Smooth muscle cell (in vitro differentiated cells): Measurements from ENCODE around the gene ZNF827. TPM values are rescaled to one million over a fixed set of nuclear protein-coding genes. Genes with fewer than 3 reads are reported as not detected.

ENCODE experiments used
- DNase-seq: peaks from one replicate; lab custom pipeline; 2025; ENCODE audit not compliant: unreplicated experiment; lab: John Stamatoyannopoulos, UW
- H2AFZ ChIP-seq: fragments of 200-600 bp; sonication (generic); 2 replicates; pipeline ENCODE4 v1.6.0; 2016; ENCODE audit warnings: antibody characterized with exemption, low read depth, mild to moderate bottlenecking
- H3F3A ChIP-seq: fragments of 200-600 bp; sonication (generic); 2 replicates; pipeline ENCODE4 v1.6.0; 2017; ENCODE audit warnings: antibody characterized with exemption, low read depth
- H3K27ac ChIP-seq: fragments of 200-600 bp; sonication (generic); 2 replicates; pipeline ENCODE4 v1.5.1; 2016; ENCODE audit warnings: low read depth, mild to moderate bottlenecking
- H3K27me3 ChIP-seq: fragments of 200-600 bp; sonication (generic); 2 replicates; pipeline ENCODE4 v1.6.1; 2016; ENCODE audit warnings: low read depth, mild to moderate bottlenecking
- H3K36me3 ChIP-seq: fragments of 200-600 bp; sonication (generic); 2 replicates; pipeline ENCODE4 v1.5.1; 2016; ENCODE audit warnings: low read depth
- H3K4me1 ChIP-seq: fragments of 200-600 bp; sonication (generic); 2 replicates; pipeline ENCODE4 v1.5.1; 2016; ENCODE audit warnings: low read depth
- H3K4me2 ChIP-seq: fragments of 200-600 bp; sonication (generic); 2 replicates; pipeline ENCODE4 v1.6.0; 2016; ENCODE audit warnings: mild to moderate bottlenecking
- H3K4me3 ChIP-seq: fragments of 200-600 bp; sonication (generic); 2 replicates; pipeline ENCODE4 v1.5.1; 2016; ENCODE audit warnings: mild to moderate bottlenecking
- H3K79me2 ChIP-seq: fragments of 200-600 bp; sonication (generic); 2 replicates; pipeline ENCODE4 v1.6.0; 2016; ENCODE audit warnings: low read depth, mild to moderate bottlenecking
- H3K9ac ChIP-seq: fragments of 200-600 bp; sonication (generic); 2 replicates; pipeline ENCODE4 v1.6.0; 2016; ENCODE audit warnings: low read depth
- H3K9me3 ChIP-seq: fragments of 200-600 bp; sonication (generic); replicated peaks from 2 replicates; pipeline ENCODE4 v1.5.1; 2016; ENCODE audit warnings: low read depth
- H4K20me1 ChIP-seq: fragments of 200-600 bp; sonication (generic); 2 replicates; pipeline ENCODE4 v1.6.0; 2016; ENCODE audit warnings: low read depth
- CTCF ChIP-seq: fragments of 200-600 bp; sonication (generic); IDR thresholded peaks from 2 replicates; pipeline ENCODE4 v1.5.1; 2017; ENCODE audit warnings: borderline replicate concordance, mild to moderate bottlenecking, antibody characterized with exemption; ENCODE audit not compliant: insufficient read depth, poor library complexity, severe bottlenecking
- WGBS: methylation state at CpG from one replicate; pipeline ENCODE4 v1.1.7; 2016; ENCODE audit warnings: low lambda C conversion rate; 5-methylcytosine and 5-hydroxymethylcytosine counted together
- polyA plus RNA-seq: library from polyadenylated mRNA; unstranded; fragments of >200 nt; fragmentation: Nextera tagmentation; extraction: Ambion mirVana; gene quantifications from 2 replicates; pipeline ENCODE4 v1.2.1, GENCODE V29; 2016
- total RNA-seq: library from RNA; depleted of rRNA; stranded (reverse); fragments of >200 nt; gene quantifications from 2 replicates; pipeline ENCODE4 v1.2.3, GENCODE V29; 2014

ZNF827 gene
- total and polyA plus RNA-seq, 2 experiments from 2014 or later: 6.5 to 12.8 TPM

GRCh38 chr4:145822181-145822580, 116.4 kb downstream of the ZNF827 start:
- H3K27me3 ChIP-seq: no peaks in the 10 kb centered on the region
- no peak for DNase-seq
- WGBS: 95% methylated on average over 3 of the region's 3 CpGs

GRCh38 chr4:145821766-145822165, 116.9 kb downstream of the ZNF827 start:
- H3F3A ChIP-seq: no peaks in the 10 kb centered on the region
- WGBS: 84% methylated on average over 4 of the region's 4 CpGs
- H4K20me1 ChIP-seq: no peaks in the 10 kb centered on the region
- no peak overlapping the region for H3K4me2 ChIP-seq
- H3K27ac ChIP-seq: no peak overlapping the region
- no peak for TF ChIP-seq CTCF
- peaks cover 7% of the 10 kb centered on the region for H3K4me1 ChIP-seq
- no peaks in the 10 kb centered on the region for H3K27me3 ChIP-seq
- no peak for DNase-seq
- H3K9ac ChIP-seq: no peak overlapping the region
- no peaks in the 10 kb centered on the region for H3K9me3 ChIP-seq
- no peaks in the 10 kb centered on the region for H3K79me2 ChIP-seq
- H3K36me3 ChIP-seq: no peaks in the 10 kb centered on the region
- no peak overlapping the region for H2AFZ ChIP-seq
- no peak overlapping the region for H3K4me3 ChIP-seq

More at GRCh38 chr4:145822181-145822580, 116.4 kb downstream of the ZNF827 start:
- H2AFZ ChIP-seq: no peak overlapping the region
- H3K4me3 ChIP-seq: no peak overlapping the region
- H3K4me1 ChIP-seq: peaks cover 7% of the 10 kb centered on the region
- H3K9me3 ChIP-seq: no peaks in the 10 kb centered on the region
- no peaks in the 10 kb centered on the region for H3K79me2 ChIP-seq
- no peaks in the 10 kb centered on the region for H3K36me3 ChIP-seq
- no peaks in the 10 kb centered on the region for H3F3A ChIP-seq
- no peak overlapping the region for H3K9ac ChIP-seq
- H3K27ac ChIP-seq: no peak overlapping the region
- H4K20me1 ChIP-seq: no peaks in the 10 kb centered on the region
- no peak for TF ChIP-seq CTCF
- H3K4me2 ChIP-seq: no peak overlapping the region

- Histone ChIP-seq H3K9ac (no peak overlapping the region), H3K27me3 (no peaks in the 10 kb centered on the region), H3K4me2 (no peak overlapping the region), H3F3A (no peaks in the 10 kb centered on the region), H4K20me1 (no peaks in the 10 kb centered on the region), H3K36me3 (no peaks in the 10 kb centered on the region), H3K4me1 (peaks cover 7% of the 10 kb centered on the region), H2AFZ (no peak overlapping the region), H3K4me3 (no peak overlapping the region), H3K79me2 (no peaks in the 10 kb centered on the region), H3K27ac (no peak overlapping the region), H3K9me3 (no peaks in the 10 kb centered on the region)
- no peak for TF ChIP-seq CTCF
- DNase-seq: no peak
- 92% methylated on average over 3 of the region's 3 CpGs for WGBS
Measured at GRCh38 chr4:145820407-145820806, 118.2 kb downstream of the ZNF827 start.

GRCh38 chr4:145819853-145820181, 118.8 kb downstream of the ZNF827 start:
- no peaks in the 10 kb centered on the region for H3K9me3 ChIP-seq
- H2AFZ ChIP-seq: no peak overlapping the region
- DNase-seq: no peak
- no peak overlapping the region for H3K9ac ChIP-seq
- peaks cover 7% of the 10 kb centered on the region for H3K4me1 ChIP-seq
- H3K79me2 ChIP-seq: no peaks in the 10 kb centered on the region
- H3K27ac ChIP-seq: no peak overlapping the region
- H3K27me3 ChIP-seq: no peaks in the 10 kb centered on the region
- no peak for TF ChIP-seq CTCF
- no peak overlapping the region for H3K4me2 ChIP-seq
- H4K20me1 ChIP-seq: no peaks in the 10 kb centered on the region
- no peak overlapping the region for H3K4me3 ChIP-seq
- WGBS: 94% methylated on average over 5 of the region's 5 CpGs
- no peaks in the 10 kb centered on the region for H3F3A ChIP-seq
- no peaks in the 10 kb centered on the region for H3K36me3 ChIP-seq
